ENCODE results near the gene JARID2. TPM values are rescaled to one million over a fixed set of nuclear protein-coding genes. Genes with fewer than 3 reads are reported as not detected.

JARID2 gene
- total and polyA plus RNA-seq, 2 of the 8 experiments (the other 6 are each of a cell fraction or from before 2014, with no cell fraction given): 60.1 to 239 TPM

- TF ChIP-seq CHD7 (IDR thresholded peaks at IDR 0.05; ENCODE audit: insufficient replicate concordance, low read length) (no peak), SUZ12 (IDR thresholded peaks at IDR 0.05; ENCODE audit: low read length) (no peak), KDM4A (IDR thresholded peaks at IDR 0.05; ENCODE audit: low read depth, low read length, severe bottlenecking) (no peak), MAFK (IDR thresholded peaks at IDR 0.05; ENCODE audit: low read depth, low read length) (no peak), CBX8 (IDR thresholded peaks at IDR 0.05; ENCODE audit: borderline replicate concordance, low read depth, low read length) (no peak), USF2 (IDR thresholded peaks at IDR 0.05; ENCODE audit: low read length) (no peak), TEAD4 (IDR thresholded peaks at IDR 0.05; ENCODE audit: low read depth, low read length) (no peak), RXRA (IDR thresholded peaks at IDR 0.05; ENCODE audit: insufficient read depth, low read depth, low read length) (no peak), ATF3 (IDR thresholded peaks at IDR 0.05; ENCODE audit: insufficient read depth, low read depth, low read length) (no peak), SP4 (IDR thresholded peaks at IDR 0.05; ENCODE audit: low read length) (no peak)
Observed at GRCh38 chr6:15312500-15312899, 66.6 kb downstream of the JARID2 start (continued).
